H9 (cell line): ENCODE data around the gene NUDT21. TPM values are rescaled to one million over a fixed set of nuclear protein-coding genes. Genes with fewer than 3 reads are reported as not detected.

ENCODE experiments used
- DNase-seq: peaks from one replicate; pipeline ENCODE4 v3.0.0-alpha.2; 2017
- H2AFZ ChIP-seq: one replicate; pipeline ENCODE4 v1.6.1; 2013; ENCODE audit warnings: mild to moderate bottlenecking, low read length, control low read depth, moderate library complexity
- H2AK5ac ChIP-seq: 2 replicates; pipeline ENCODE4 v1.6.1; 2013; ENCODE audit warnings: low read length, control low read depth, mixed read lengths; ENCODE audit not compliant: insufficient read length
- H2BK120ac ChIP-seq: one replicate; pipeline ENCODE4 v1.6.1; 2013; ENCODE audit warnings: low read depth, mild to moderate bottlenecking, low read length, control low read depth, inconsistent platforms; ENCODE audit not compliant: poor library complexity, severe bottlenecking
- H2BK12ac ChIP-seq: 2 replicates; pipeline ENCODE4 v1.6.1; 2013; ENCODE audit warnings: low read length, control low read depth, mixed read lengths, low read depth; ENCODE audit not compliant: insufficient read length
- H2BK15ac ChIP-seq: 2 replicates; pipeline ENCODE4 v1.6.1; 2013; ENCODE audit warnings: low read depth, low read length, control low read depth
- H2BK20ac ChIP-seq: one replicate; pipeline ENCODE4 v1.6.1; 2013; ENCODE audit warnings: low read depth, mild to moderate bottlenecking, low read length, control low read depth, inconsistent platforms; ENCODE audit not compliant: poor library complexity, severe bottlenecking
- H2BK5ac ChIP-seq: 2 replicates; pipeline ENCODE4 v1.6.1; 2013; ENCODE audit warnings: low read length, control low read depth, mixed read lengths; ENCODE audit not compliant: insufficient read length
- H3K14ac ChIP-seq: 2 replicates; pipeline ENCODE4 v1.6.1; 2013; ENCODE audit warnings: low read length, control low read depth; ENCODE audit not compliant: insufficient read depth
- H3K18ac ChIP-seq: 2 replicates; pipeline ENCODE4 v1.6.1; 2013; ENCODE audit warnings: low read depth, mild to moderate bottlenecking, mixed read lengths, low read length, control low read depth; ENCODE audit not compliant: insufficient read length
- H3K23ac ChIP-seq: 2 replicates; pipeline ENCODE4 v1.6.1; 2013; ENCODE audit warnings: low read length, control low read depth, mixed read lengths, low read depth; ENCODE audit not compliant: insufficient read length
- H3K23me2 ChIP-seq: 2 replicates; pipeline ENCODE4 v1.6.1; 2013; ENCODE audit warnings: low read depth, mild to moderate bottlenecking, mixed read lengths, low read length, control low read depth; ENCODE audit not compliant: insufficient read length, poor library complexity, severe bottlenecking
- H3K27ac ChIP-seq: 2 replicates; pipeline ENCODE4 v1.5.1; 2013; ENCODE audit warnings: low read length, control low read depth, mixed read lengths, low read depth; ENCODE audit not compliant: insufficient read length
- H3K27me3 ChIP-seq: 2 replicates; pipeline ENCODE4 v1.6.1; 2013; ENCODE audit warnings: low read length, control low read depth, inconsistent platforms; ENCODE audit not compliant: insufficient read depth
- H3K4ac ChIP-seq: 2 replicates; pipeline ENCODE4 v1.6.1; 2013; ENCODE audit warnings: low read depth, mild to moderate bottlenecking, control low read depth, inconsistent platforms, low read length, moderate library complexity
- H3K4me1 ChIP-seq: 2 replicates; pipeline ENCODE4 v1.6.1; 2013; ENCODE audit warnings: low read length, control low read depth, inconsistent platforms; ENCODE audit not compliant: insufficient read depth
- H3K4me2 ChIP-seq: 2 replicates; pipeline ENCODE4 v1.6.1; 2013; ENCODE audit warnings: low read length, control low read depth, mixed read lengths; ENCODE audit not compliant: insufficient read length, insufficient read depth
- H3K56ac ChIP-seq: 2 replicates; pipeline ENCODE4 v1.6.1; 2013; ENCODE audit warnings: low read depth, mild to moderate bottlenecking, mixed read lengths, low read length, control low read depth; ENCODE audit not compliant: insufficient read length
- H3K79me1 ChIP-seq: 2 replicates; pipeline ENCODE4 v1.6.1; 2013; ENCODE audit warnings: low read depth, mild to moderate bottlenecking, moderate library complexity, low read length, control low read depth, inconsistent platforms; ENCODE audit not compliant: insufficient read depth, poor library complexity, severe bottlenecking
- H3K79me2 ChIP-seq: 2 replicates; pipeline ENCODE4 v1.6.1; 2013; ENCODE audit warnings: low read length, control low read depth, inconsistent platforms; ENCODE audit not compliant: insufficient read depth
- H3K9ac ChIP-seq: 2 replicates; pipeline ENCODE4 v1.6.1; 2013; ENCODE audit warnings: low read length, control low read depth, mixed read lengths; ENCODE audit not compliant: insufficient read length; ENCODE audit errors: extremely low read depth
- H3K9me3 ChIP-seq: one replicate; pipeline ENCODE4 v1.6.1; 2013; ENCODE audit warnings: low read depth, low read length, inconsistent platforms; ENCODE audit not compliant: control insufficient read depth
- H3T11ph ChIP-seq: one replicate; pipeline ENCODE4 v1.6.1; 2013; ENCODE audit warnings: mild to moderate bottlenecking, low read length, control low read depth, inconsistent platforms
- H4K20me1 ChIP-seq: one replicate; pipeline ENCODE4 v1.6.1; 2013; ENCODE audit not compliant: control insufficient read depth, insufficient read length, insufficient read depth
- H4K5ac ChIP-seq: 2 replicates; pipeline ENCODE4 v1.6.1; 2013; ENCODE audit warnings: low read depth, mild to moderate bottlenecking, mixed read lengths, low read length, control low read depth; ENCODE audit not compliant: insufficient read length
- H4K8ac ChIP-seq: replicated peaks from 2 replicates; pipeline ENCODE4 v1.6.1; 2013; ENCODE audit warnings: low read length, control low read depth, mixed read lengths, low read depth; ENCODE audit not compliant: insufficient read length
- H4K91ac ChIP-seq: 2 replicates; pipeline ENCODE4 v1.6.1; 2013; ENCODE audit warnings: low read depth, mild to moderate bottlenecking, moderate library complexity, mixed read lengths, low read length, control low read depth; ENCODE audit not compliant: insufficient read length
- H3K27ac Mint-ChIP-seq, 3 experiments: 2 replicates in 2 of 3; 3 replicates in 1 of 3; pipeline ENCODE4 v1.8.0; 2020 to 2021; ENCODE audit warnings: mixed read lengths in 3 of 3, mild to moderate bottlenecking in 1 of 3, moderate library complexity in 1 of 3
- H3K27me3 Mint-ChIP-seq: 2 replicates; pipeline ENCODE4 v1.8.0; 2021; ENCODE audit warnings: low read depth, mild to moderate bottlenecking, moderate library complexity, mixed read lengths
- H3K36me3 Mint-ChIP-seq, 3 experiments: 2 replicates in 2 of 3; 3 replicates in 1 of 3; pipeline ENCODE4 v1.8.0; 2020 to 2021; ENCODE audit warnings: low read depth in 3 of 3, mixed read lengths in 3 of 3; ENCODE audit not compliant: insufficient read depth in 1 of 3
- H3K4me1 Mint-ChIP-seq, 2 experiments: 2 replicates each; pipeline ENCODE4 v1.8.0; 2020; ENCODE audit warnings: mixed read lengths in 2 of 2
- H3K4me3 Mint-ChIP-seq, 2 experiments: 2 replicates in 1 of 2; 3 replicates in 1 of 2; pipeline ENCODE4 v1.8.0; 2020 to 2021; ENCODE audit warnings: mild to moderate bottlenecking in 2 of 2, mixed read lengths in 2 of 2, moderate library complexity in 1 of 2
- H3K9me3 Mint-ChIP-seq, 2 experiments: 2 replicates in 1 of 2; 3 replicates in 1 of 2; pipeline ENCODE4 v1.8.0; 2020; ENCODE audit warnings: mild to moderate bottlenecking in 2 of 2, mixed read lengths in 2 of 2, moderate library complexity in 1 of 2
- CTCF ChIP-seq: fragments of 200-600 bp; sonication (generic); conservative IDR thresholded peaks from 3 replicates; pipeline ENCODE4 v1.8.0; 2021; ENCODE audit warnings: antibody characterized with exemption, mild to moderate bottlenecking
- WGBS: extraction: QIAGEN DNeasy Blood & Tissue Kit; methylation state at CpG from one replicate; pipeline ENCODE4 v1.1.7; 2013; ENCODE audit warnings: missing lambda C conversion rate, low lambda C conversion rate, mixed read lengths; ENCODE audit not compliant: insufficient read length; ENCODE audit errors: extremely low coverage; 5-methylcytosine and 5-hydroxymethylcytosine counted together
- total RNA-seq: library from RNA; stranded (reverse); gene quantifications from 2 replicates; pipeline ENCODE4 v1.2.1, GENCODE V29; 2021

Gene NUDT21
- total RNA-seq, 1 experiment from 2014 or later, result 276 TPM

DNA sequence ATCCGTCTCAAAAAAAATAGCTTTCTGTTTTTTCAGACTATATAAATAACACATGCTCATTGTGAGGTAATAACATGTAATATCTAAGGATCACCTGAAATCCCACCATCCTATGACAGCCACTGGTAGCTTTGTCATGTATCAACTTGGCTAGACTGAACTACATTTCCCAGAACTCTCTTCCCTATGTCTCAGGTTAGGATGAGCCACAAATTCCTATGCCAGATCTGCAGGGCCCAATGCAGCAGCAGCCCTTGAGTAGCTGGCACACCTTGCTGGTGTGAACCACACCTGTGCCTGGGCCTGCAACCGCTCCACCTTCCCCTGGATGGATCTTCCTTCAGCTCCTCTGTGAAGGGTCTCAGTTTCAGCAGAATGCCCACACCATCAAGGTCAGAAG is 28.3 kb upstream of the NUDT21 start:
- no peak overlapping the region for H2AFZ ChIP-seq
- H3K9me3 Mint-ChIP-seq, result no peaks in the 10 kb centered on the region
- H3K18ac ChIP-seq, result no peak overlapping the region
- H3K23me2 ChIP-seq, result no peaks in the 10 kb centered on the region
- H3K4me3 Mint-ChIP-seq, result no peak overlapping the region
- H3K4me1 ChIP-seq, result no peaks in the 10 kb centered on the region
- peak overlapping the region in 2 of 3 experiments; percentile 11 to 54; a peak in 3 of 7 replicates for H3K27ac Mint-ChIP-seq
- H3K27ac ChIP-seq, result no peak overlapping the region
- H3K4ac ChIP-seq, result no peak overlapping the region
- H3K79me2 ChIP-seq, result no peaks in the 10 kb centered on the region
- H2BK15ac ChIP-seq, result no peak overlapping the region
- no peak overlapping the region for H3K4me2 ChIP-seq
- peaks cover 9 to 44% (median 33%) of the 10 kb centered on the region in 3 experiments; a peak in 6 of 7 replicates for H3K36me3 Mint-ChIP-seq
- no peak overlapping the region for H2BK12ac ChIP-seq
- peaks cover 13 to 15% of the 10 kb centered on the region in 2 experiments for H3K4me1 Mint-ChIP-seq
- no peak overlapping the region for H3K14ac ChIP-seq
- no peak for TF ChIP-seq CTCF
- no peaks in the 10 kb centered on the region for H3K79me1 ChIP-seq
- H3K9me3 ChIP-seq, result no peaks in the 10 kb centered on the region
- H2AK5ac ChIP-seq, result no peak overlapping the region
- H2BK20ac ChIP-seq, result no peak overlapping the region
- H3K23ac ChIP-seq, result no peak overlapping the region
- no peak overlapping the region for H2BK5ac ChIP-seq
- DNase-seq, result peak; percentile 30
- no CpG with 5 or more reads among the region's 2 CpGs for WGBS
- H3K9ac ChIP-seq, result no peak overlapping the region
- peaks cover 2% of the 10 kb centered on the region for H4K20me1 ChIP-seq
- H3T11ph ChIP-seq, result no peak overlapping the region
- no peak overlapping the region for H3K56ac ChIP-seq
- H3K27me3 Mint-ChIP-seq, result no peaks in the 10 kb centered on the region
- no peak overlapping the region for H2BK120ac ChIP-seq
- H3K27me3 ChIP-seq, result no peaks in the 10 kb centered on the region
- no peak overlapping the region for H4K8ac ChIP-seq
- no peak overlapping the region for H4K91ac ChIP-seq
- no peak overlapping the region for H4K5ac ChIP-seq
